LNCAP (cell line): Measurements from ENCODE around the gene BST1.

Source experiments
- CTCF ChIP-seq: fragments of 450-650 bp; IDR thresholded peaks from 2 replicates; pipeline ENCODE4 v1.5.1; 2017; ENCODE audit warnings: mild to moderate bottlenecking

Gene BST1

DNA sequence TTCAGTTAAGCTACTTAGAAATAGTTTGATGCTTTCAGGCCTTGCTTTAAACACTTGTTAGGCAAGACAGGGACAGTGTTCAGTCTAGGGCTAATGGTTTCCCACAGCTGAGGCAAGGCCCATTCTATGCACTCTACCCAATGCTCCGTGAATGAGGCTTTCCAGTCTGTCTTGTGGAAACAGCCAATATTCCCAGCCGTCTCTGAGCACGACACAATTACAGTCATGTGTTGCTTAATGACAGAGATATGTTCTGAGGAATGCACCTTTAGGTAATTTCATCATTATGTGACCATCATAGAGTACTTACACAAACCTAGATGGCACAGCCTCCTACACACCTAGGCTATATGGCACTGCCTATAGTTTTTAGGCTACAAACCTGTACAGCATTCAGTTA is 30.8 kb upstream of the BST1 start:
- TF ChIP-seq CTCF, result no peak

DNA sequence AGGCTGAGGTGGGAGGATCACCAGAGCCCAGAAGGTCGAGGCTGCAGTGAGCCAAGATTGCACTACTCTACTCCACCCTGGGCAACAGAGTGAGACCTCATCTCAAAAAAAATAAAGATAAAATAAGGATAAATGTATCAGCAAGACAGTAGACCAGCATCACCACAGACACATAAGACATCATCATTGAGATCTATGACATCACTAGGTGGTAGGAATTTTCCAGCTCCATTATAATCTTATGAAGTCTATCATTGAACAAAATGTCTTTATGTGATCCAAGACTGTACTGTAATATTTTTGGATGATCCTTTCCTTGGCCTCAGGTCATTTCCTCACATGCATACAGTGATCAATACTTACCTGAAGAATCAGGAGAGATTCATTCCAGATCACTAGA is 29.5 kb upstream of the BST1 start:
- TF ChIP-seq CTCF, result no peak

GRCh38 chr4:15674046-15674445 is 28.8 kb upstream of the BST1 start:
- no peak for TF ChIP-seq CTCF

- TF ChIP-seq CTCF, result no peak
Measured at GRCh38 chr4:15674926-15675325, 27.9 kb upstream of the BST1 start.

DNA sequence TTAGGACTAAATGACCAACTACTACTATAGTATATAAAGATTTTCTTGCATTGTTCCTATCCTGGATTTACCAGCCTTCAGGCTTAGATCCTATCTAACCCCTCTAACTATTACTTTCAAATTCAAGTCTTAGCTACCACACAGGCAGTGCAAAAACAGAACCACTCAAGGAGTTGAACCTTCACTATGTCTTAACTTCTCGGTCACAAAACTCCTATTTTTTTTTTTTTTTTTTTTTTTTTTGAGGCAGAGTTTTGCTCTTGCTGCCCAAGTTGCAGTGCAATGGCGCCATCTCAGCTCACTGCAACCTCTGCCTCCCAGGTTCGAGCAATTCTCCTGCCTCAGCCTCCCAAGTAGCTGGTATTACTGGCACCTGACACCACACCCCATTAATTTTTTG is 27.5 kb upstream of the BST1 start:
- TF ChIP-seq CTCF, result no peak

DNA sequence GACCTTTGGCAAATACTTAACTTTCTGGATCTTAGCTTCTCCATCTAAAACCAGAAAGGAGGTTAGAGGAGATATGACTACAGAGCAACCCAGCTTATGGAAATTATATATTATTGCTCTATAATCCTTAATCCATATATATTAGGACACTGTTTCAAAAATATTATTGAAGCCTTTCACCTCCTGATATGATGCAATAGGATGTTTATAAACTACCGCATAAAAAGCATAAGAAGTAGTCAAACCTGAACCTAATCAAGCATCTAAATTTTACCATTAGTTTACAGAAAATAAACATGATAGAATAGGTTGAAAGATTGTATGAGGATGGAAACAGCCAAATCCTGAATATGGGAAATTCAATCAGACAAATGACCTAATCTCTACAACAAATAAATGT is 26.8 kb upstream of the BST1 start:
- no peak for TF ChIP-seq CTCF

DNA sequence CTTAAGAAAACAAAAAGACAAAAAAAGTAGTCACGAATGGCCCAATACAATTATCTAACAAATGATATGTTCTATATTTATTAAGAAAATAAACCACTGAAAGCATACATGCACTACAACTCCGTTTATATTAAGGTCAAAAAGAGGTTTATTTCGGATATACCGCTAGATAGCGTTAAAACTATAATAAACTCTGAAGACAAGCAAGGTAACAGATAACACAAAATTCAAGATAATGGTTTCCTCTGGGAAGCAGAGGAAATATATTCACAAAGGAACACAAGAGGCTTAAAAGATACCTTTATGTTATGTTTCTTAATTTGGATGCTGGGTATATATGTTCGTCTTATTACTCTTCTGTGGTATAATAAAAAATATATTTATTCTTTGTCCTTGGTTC is 26.0 kb upstream of the BST1 start:
- TF ChIP-seq CTCF, result no peak

DNA sequence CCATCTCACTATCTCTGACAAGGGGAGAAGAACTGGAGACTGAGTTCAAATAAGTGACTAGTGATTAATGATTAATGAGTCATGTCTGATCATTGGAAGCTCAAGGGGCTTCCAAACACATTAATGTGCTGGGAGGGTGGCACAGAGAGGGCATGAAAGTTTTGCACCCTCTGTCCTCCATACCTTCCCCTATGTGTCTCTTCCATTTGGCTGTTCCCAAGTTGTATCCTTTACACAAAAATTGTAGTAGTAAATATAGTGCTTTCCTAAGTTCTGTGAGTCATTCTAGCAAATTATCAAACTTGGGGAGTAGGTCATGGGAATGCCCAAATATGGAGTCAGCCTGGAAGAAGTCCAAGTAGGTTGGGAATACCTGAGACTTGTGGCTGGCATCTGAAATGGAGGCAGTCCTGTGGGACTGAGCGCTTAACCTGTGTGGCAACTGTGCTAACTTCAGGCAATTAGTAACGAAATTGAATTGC is 25.3 kb upstream of the BST1 start:
- TF ChIP-seq CTCF, result no peak
